Stimulated activated CD8-positive, alpha-beta memory T cell treated with anti-CD3 and anti-CD28 coated beads, Interleukin-12 subunit alpha, Interleukin-12 subunit beta, amount 100 ng/mL, for 24 hours (primary cell): ENCODE measurements around the gene RAB3B.

ENCODE experiments used
- DNase-seq: peaks from one replicate; pipeline ENCODE4 v3.0.0-alpha.2; 2020; ENCODE audit errors: extremely low read depth

Gene RAB3B

DNA sequence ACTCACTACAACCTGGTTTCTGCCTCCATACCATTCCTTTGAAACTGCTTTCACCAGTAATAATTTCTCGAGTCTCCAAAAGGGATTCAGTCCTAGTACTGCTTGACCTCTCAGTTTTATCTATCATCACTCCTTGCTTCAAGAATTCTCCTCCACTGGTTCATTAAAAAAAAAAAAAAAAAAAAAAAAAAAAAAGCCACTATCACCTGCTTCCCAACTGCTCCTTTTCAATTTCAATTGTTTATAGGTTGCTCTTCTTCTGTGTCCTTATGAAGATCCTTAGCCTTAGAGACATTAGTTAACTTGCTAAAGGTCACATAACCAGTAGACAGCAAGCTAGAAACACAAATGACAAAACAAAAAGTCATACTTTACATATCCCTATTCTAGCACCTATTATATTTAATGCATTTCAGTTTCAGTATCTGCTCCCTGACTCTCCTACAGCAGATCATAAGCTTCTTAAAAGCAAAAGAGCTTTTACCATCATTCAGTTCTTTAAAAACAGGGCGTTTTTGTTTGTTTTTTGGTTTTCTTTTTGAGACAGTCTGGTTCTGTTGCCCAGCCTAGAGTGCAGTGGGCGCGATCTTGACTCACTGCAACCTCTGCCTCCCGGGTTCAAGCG, 119.0 kb downstream of the RAB3B start:
- no peak for DNase-seq

DNA sequence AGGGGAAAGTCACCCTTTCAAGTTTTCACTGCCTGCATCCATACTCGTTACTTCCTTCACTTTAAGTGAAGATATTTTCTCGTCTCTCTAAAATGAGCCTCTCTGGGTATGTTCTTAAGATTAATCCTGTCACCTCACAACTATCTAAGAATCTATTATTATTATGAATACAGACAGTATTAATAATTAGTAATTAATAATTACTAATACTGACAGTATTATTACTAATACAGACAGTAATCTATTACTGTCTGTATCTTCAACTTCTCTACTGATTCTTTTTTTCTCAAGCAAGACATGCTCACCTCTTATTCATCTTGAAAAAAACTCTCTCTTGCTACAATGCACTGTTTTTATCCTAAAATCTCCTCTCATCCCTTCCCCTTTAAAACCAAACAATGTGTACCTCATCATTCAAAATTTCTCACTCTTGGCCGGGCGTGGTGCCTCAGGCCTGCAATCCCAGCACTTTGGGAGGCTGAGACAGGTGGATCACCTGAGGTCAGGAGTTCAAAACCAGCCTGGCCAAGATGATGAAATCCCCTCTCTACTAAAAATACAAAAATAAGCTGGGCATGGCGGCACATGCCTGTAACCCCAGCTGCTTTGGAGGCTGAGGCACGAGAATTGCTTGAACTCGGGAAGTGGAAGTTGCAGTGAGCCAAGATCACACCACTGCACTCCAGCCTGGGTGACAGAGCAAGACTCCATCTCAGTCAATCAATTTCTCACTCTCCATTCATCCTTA, 119.7 kb downstream of the RAB3B start:
- no peak for DNase-seq

DNA sequence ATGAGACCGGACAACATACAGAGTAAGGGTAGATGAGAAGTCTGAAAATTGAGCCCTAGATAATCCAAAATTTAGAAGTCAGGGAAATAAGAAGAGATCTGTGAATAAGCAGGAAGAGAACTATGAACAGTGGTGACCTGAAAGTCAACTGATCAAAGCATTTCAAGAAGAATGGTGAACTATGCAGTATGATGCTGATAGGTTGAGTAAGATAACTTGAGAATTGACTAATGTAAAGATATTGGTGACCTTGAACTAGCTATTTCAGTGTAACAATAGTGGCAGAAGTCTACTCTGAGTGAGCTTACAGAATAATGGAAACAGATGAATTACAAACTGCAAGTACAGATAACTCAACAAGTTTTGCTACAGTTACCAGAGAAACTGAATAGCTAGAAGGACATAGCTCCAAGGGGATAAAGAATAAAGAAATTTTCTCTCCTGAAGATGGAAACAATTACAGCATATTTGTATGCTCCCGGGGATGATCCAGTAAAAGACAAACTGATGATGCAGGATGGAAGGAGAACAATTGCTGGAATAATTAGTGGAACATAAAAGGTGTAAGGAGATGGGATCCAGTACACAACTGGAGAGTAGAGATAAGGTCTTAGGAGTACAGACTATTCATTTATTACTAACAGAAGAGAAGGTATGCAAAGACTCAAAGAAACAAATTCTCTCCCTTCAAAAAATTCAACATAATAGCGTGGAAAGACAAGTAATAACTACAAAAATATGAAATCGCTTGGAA, 122.8 kb downstream of the RAB3B start:
- DNase-seq = no peak

DNA sequence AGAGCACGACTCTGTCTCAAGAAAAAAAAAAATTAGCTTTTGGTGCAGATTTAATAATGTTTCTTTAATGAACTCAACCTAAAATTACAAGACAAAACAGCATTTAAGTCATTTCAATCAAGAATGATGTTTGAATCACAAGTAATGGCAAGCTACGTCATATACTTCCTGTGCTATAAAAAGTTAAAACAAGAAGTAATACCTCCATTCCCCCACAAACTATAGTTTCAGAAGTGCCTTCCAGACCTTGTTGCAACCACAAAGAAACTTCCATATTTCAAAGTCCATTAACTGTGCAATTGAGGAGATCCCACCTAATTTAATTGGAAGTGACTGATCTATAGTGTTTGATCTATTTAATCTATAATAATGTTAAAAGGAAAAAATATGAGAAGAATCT, 127.1 kb downstream of the RAB3B start:
- no peak for DNase-seq

DNA sequence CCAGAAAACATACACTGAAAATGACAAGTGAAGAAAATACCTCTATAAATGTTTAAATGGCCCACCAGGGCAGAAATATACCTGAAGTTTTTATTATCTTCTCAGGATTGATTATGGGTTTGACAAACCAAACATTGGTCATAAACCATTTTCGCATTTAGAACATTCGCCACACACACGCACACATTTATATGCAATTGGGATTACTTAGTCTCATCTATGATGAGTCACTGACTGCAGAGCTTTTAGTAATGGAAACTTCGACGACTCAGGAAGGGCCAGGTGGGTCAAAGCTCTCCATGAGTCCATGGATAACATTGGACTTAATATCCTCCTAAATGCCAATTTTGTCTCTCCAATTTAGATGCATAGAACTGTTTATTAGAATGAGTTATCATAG, 128.8 kb downstream of the RAB3B start:
- no peak for DNase-seq

DNA sequence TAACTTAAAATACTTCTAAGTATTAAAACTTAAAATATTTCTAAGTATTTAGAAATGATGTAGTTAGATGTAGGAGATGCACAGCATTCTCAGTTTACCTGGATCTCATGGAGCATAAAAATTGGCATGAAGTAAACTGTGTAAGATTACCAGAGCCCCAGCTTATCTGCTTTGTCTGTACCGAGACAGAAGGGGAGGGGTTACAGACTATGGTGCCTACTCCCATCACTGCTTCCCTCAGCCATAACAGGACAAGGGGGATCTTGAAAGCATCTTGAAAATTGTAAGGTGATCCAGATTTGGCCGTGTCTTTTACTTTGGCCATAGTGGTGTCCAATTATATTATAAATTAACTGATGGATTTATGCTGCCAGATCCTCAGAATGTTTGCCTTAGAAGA, 130.8 kb downstream of the RAB3B start:
- no peak for DNase-seq

DNA sequence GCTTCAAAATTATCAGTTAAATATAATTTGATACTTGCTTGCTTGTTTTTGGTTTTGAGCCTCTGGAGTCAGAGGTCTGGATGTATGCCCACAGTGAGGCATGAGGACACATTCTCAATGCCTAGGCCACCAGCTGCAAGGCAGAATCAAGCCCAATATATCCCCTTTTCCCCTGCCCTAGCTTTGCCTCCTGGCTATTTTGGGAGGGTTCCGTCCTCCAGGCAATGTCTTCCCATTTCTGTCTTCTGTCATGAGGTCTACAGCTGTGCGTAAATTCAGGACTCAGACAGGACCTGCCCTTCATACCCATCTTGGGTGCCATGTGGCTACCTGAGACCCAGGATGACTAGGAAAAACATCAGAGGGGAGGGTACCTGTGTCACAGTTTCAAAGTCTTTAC, 131.2 kb downstream of the RAB3B start:
- DNase-seq = no peak

DNA sequence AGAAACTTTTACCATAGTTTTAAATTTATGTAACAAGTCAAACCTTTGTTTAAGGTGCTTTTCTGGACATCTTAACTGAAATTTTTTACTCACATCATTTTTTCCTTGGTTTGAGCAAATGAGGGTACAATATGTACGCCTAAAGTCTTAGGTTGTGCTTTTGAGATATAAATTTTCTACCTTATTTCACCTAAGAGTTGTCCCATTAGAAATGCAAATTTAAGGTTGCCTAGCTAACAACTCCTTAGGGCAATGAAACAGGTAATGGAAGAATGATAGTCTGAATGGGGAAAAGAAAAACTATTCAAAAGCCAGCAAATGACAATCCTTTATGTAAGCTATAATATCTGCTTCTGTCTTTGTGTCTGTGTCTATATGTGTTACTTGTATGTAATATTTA, 131.6 kb downstream of the RAB3B start:
- DNase-seq = no peak
